NB4 (cell line): ENCODE results near the gene KPNA3.

Experiments used
- MYC ChIP-seq: IDR thresholded peaks from 2 replicates; pipeline ENCODE4 v1.6.1; 2011; ENCODE audit warnings: low read depth, low read length
- POLR2A ChIP-seq: IDR thresholded peaks from 2 replicates; pipeline ENCODE4 v1.6.1; 2011; ENCODE audit warnings: mild to moderate bottlenecking; ENCODE audit not compliant: insufficient read length; ENCODE audit errors: extremely low read depth
- TF ChIP-seq, protein P1 (sequence below): IDR thresholded peaks from one replicate; pipeline ENCODE4 v1.5.1; 2012; ENCODE audit warnings: low read depth, low read length

- TF ChIP-seq POLR2A: no peak
- no peak for TF ChIP-seq MYC
- TF ChIP-seq, protein P1, sequence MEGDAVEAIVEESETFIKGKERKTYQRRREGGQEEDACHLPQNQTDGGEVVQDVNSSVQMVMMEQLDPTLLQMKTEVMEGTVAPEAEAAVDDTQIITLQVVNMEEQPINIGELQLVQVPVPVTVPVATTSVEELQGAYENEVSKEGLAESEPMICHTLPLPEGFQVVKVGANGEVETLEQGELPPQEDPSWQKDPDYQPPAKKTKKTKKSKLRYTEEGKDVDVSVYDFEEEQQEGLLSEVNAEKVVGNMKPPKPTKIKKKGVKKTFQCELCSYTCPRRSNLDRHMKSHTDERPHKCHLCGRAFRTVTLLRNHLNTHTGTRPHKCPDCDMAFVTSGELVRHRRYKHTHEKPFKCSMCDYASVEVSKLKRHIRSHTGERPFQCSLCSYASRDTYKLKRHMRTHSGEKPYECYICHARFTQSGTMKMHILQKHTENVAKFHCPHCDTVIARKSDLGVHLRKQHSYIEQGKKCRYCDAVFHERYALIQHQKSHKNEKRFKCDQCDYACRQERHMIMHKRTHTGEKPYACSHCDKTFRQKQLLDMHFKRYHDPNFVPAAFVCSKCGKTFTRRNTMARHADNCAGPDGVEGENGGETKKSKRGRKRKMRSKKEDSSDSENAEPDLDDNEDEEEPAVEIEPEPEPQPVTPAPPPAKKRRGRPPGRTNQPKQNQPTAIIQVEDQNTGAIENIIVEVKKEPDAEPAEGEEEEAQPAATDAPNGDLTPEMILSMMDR: no peak
These were observed 9.7 kb downstream of the KPNA3 start for GRCh38 chr13:49782784-49783183.
